Smooth muscle cell (in vitro differentiated cells): ENCODE results near the gene KLF16. TPM values are rescaled to one million over a fixed set of nuclear protein-coding genes. Genes with fewer than 3 reads are reported as not detected.

ENCODE experiments used
- DNase-seq: peaks from one replicate; lab custom pipeline; 2025; ENCODE audit not compliant: unreplicated experiment; lab: John Stamatoyannopoulos, UW
- H2AFZ ChIP-seq: fragments of 200-600 bp; sonication (generic); 2 replicates; pipeline ENCODE4 v1.6.0; 2016; ENCODE audit warnings: antibody characterized with exemption, low read depth, mild to moderate bottlenecking
- H3F3A ChIP-seq: fragments of 200-600 bp; sonication (generic); 2 replicates; pipeline ENCODE4 v1.6.0; 2017; ENCODE audit warnings: antibody characterized with exemption, low read depth
- H3K27ac ChIP-seq: fragments of 200-600 bp; sonication (generic); 2 replicates; pipeline ENCODE4 v1.5.1; 2016; ENCODE audit warnings: low read depth, mild to moderate bottlenecking
- H3K27me3 ChIP-seq: fragments of 200-600 bp; sonication (generic); 2 replicates; pipeline ENCODE4 v1.6.1; 2016; ENCODE audit warnings: low read depth, mild to moderate bottlenecking
- H3K36me3 ChIP-seq: fragments of 200-600 bp; sonication (generic); 2 replicates; pipeline ENCODE4 v1.5.1; 2016; ENCODE audit warnings: low read depth
- H3K4me1 ChIP-seq: fragments of 200-600 bp; sonication (generic); 2 replicates; pipeline ENCODE4 v1.5.1; 2016; ENCODE audit warnings: low read depth
- H3K4me2 ChIP-seq: fragments of 200-600 bp; sonication (generic); 2 replicates; pipeline ENCODE4 v1.6.0; 2016; ENCODE audit warnings: mild to moderate bottlenecking
- H3K4me3 ChIP-seq: fragments of 200-600 bp; sonication (generic); 2 replicates; pipeline ENCODE4 v1.5.1; 2016; ENCODE audit warnings: mild to moderate bottlenecking
- H3K79me2 ChIP-seq: fragments of 200-600 bp; sonication (generic); 2 replicates; pipeline ENCODE4 v1.6.0; 2016; ENCODE audit warnings: low read depth, mild to moderate bottlenecking
- H3K9ac ChIP-seq: fragments of 200-600 bp; sonication (generic); 2 replicates; pipeline ENCODE4 v1.6.0; 2016; ENCODE audit warnings: low read depth
- H3K9me3 ChIP-seq: fragments of 200-600 bp; sonication (generic); replicated peaks from 2 replicates; pipeline ENCODE4 v1.5.1; 2016; ENCODE audit warnings: low read depth
- H4K20me1 ChIP-seq: fragments of 200-600 bp; sonication (generic); 2 replicates; pipeline ENCODE4 v1.6.0; 2016; ENCODE audit warnings: low read depth
- WGBS: methylation state at CpG from one replicate; pipeline ENCODE4 v1.1.7; 2016; ENCODE audit warnings: low lambda C conversion rate; 5-methylcytosine and 5-hydroxymethylcytosine counted together
- polyA plus RNA-seq: library from polyadenylated mRNA; unstranded; fragments of >200 nt; fragmentation: Nextera tagmentation; extraction: Ambion mirVana; gene quantifications from 2 replicates; pipeline ENCODE4 v1.2.1, GENCODE V29; 2016
- total RNA-seq: library from RNA; depleted of rRNA; stranded (reverse); fragments of >200 nt; gene quantifications from 2 replicates; pipeline ENCODE4 v1.2.3, GENCODE V29; 2014
- TF ChIP-seq, protein P1 (sequence below): fragments of 200-600 bp; sonication (generic); IDR thresholded peaks from 2 replicates; pipeline ENCODE4 v1.5.1; 2017; ENCODE audit warnings: borderline replicate concordance, mild to moderate bottlenecking, antibody characterized with exemption; ENCODE audit not compliant: insufficient read depth, poor library complexity, severe bottlenecking

KLF16 gene
- total and polyA plus RNA-seq, 2 experiments from 2014 or later, result 5.8 to 15.4 TPM

DNA sequence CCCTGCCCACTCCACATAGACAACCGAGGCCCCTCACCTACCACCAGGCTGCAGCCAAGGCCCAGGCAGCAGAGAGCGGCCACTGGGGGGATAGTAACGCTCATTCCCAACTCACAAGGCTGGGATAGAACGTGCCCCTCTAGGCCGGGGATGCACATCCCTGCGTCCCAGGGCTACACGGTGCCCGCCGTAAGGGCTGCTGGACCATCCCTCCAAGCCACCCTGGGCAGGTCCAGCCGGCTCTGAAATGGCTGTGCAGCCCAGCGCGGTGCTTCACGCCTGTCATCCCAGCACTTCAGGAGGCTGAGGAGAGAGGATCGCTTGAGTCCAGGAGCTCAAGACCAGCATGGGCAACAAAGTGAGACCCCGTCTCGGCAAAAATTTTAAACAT is 18.3 kb downstream of the KLF16 start:
- 98% methylated on average over 16 of the region's 16 CpGs for WGBS
- H3K4me3 ChIP-seq, result no peak overlapping the region
- H4K20me1 ChIP-seq, result peaks cover 79% of the 10 kb centered on the region
- H3K79me2 ChIP-seq, result peaks cover 75% of the 10 kb centered on the region
- peaks cover 11% of the 10 kb centered on the region for H3K4me1 ChIP-seq
- TF ChIP-seq, protein P1, sequence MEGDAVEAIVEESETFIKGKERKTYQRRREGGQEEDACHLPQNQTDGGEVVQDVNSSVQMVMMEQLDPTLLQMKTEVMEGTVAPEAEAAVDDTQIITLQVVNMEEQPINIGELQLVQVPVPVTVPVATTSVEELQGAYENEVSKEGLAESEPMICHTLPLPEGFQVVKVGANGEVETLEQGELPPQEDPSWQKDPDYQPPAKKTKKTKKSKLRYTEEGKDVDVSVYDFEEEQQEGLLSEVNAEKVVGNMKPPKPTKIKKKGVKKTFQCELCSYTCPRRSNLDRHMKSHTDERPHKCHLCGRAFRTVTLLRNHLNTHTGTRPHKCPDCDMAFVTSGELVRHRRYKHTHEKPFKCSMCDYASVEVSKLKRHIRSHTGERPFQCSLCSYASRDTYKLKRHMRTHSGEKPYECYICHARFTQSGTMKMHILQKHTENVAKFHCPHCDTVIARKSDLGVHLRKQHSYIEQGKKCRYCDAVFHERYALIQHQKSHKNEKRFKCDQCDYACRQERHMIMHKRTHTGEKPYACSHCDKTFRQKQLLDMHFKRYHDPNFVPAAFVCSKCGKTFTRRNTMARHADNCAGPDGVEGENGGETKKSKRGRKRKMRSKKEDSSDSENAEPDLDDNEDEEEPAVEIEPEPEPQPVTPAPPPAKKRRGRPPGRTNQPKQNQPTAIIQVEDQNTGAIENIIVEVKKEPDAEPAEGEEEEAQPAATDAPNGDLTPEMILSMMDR, result no peak
- H3K27ac ChIP-seq, result no peak overlapping the region
- no peak overlapping the region for H2AFZ ChIP-seq
- no peak overlapping the region for H3K4me2 ChIP-seq
- no peaks in the 10 kb centered on the region for H3K9me3 ChIP-seq
- DNase-seq, result no peak
- no peaks in the 10 kb centered on the region for H3K27me3 ChIP-seq
- H3F3A ChIP-seq, result peaks cover 5% of the 10 kb centered on the region
- H3K9ac ChIP-seq, result no peak overlapping the region
- H3K36me3 ChIP-seq, result no peaks in the 10 kb centered on the region

DNA sequence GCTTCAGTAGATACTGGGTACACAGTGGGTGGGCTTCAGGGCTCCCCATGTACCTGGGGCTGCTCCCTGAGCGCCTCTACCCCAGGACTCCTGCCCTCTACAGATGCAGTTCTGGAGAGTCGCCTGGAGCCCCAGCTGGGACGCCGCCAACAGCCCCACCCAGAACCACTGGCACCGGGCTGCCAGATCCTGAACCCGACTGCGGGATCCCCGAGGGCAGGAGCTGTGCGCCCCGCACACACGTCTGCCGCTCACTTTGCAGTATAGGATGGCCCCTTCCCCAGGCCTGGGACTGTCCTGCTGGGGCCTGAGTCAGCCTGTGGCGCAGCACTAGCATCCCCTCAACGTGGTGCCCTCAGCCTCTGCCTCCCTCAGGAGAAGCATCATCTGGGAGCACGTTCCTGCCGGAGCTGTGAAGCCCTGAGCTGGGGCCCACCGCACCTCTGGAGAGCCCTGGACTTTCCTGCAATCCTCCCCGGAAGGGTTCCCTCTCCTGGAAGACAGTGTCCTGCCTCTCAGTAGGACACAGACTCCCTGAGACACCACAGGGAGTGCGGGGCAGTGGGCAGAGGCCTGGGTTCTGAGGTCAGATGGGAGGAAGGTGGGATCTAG is 18.8 kb downstream of the KLF16 start:
- Histone ChIP-seq H3K4me2 (no peak overlapping the region), H3K9me3 (no peaks in the 10 kb centered on the region), H3K36me3 (no peaks in the 10 kb centered on the region), H3K79me2 (peaks cover 76% of the 10 kb centered on the region), H4K20me1 (peaks cover 84% of the 10 kb centered on the region), H3K4me1 (peaks cover 11% of the 10 kb centered on the region), H3K27ac (no peak overlapping the region), H3K27me3 (no peaks in the 10 kb centered on the region), H3F3A (peaks cover 5% of the 10 kb centered on the region), H2AFZ (no peak overlapping the region), H3K4me3 (no peak overlapping the region), H3K9ac (no peak overlapping the region)
- 92% methylated on average over 13 of the region's 19 CpGs for WGBS
- no peak for DNase-seq
- TF ChIP-seq, protein P1, result no peak

DNA sequence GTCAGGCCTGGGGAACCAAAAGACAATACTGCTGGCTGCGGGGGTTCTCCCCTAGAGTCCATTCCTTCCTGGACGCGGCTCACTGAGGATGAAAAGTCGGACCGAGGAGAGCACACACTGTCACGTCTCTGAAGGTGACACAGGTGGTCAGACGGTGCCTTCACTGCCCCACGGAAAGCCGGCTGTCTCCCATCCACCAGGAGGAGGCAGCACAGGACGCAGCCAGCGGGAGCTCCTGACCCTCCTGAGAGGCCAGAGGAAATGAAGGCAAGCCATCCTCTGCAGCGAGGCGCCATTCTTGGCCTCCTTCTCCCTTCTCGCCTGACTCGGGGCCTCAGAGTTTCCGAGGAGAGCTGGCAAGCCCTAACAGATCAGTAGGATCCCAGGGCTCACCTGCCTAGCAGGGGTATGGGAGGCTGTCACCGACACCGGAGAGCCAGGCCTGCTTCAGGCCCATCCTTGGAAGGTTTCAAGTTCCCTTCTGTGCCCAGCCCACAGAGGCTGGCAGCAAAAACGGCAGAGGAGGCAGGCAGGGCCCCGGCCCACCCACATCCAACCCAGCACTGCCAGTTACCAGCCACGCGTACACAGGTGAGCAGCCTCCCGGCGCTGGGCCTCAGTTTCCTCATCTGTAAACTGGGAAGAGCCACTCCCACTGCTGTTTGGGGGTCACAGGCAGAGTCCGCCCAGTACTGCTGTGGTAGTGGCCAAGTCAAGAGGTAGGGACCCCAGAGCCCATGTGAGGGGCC is 19.6 kb downstream of the KLF16 start:
- H3K4me2 ChIP-seq, result no peak overlapping the region
- H3K27ac ChIP-seq, result no peak overlapping the region
- no peak overlapping the region for H2AFZ ChIP-seq
- H3K9me3 ChIP-seq, result no peaks in the 10 kb centered on the region
- TF ChIP-seq, protein P1, result no peak
- no peaks in the 10 kb centered on the region for H3K36me3 ChIP-seq
- no peak overlapping the region for H3K4me3 ChIP-seq
- no peak overlapping the region for H3K9ac ChIP-seq
- 92% methylated on average over 25 of the region's 25 CpGs for WGBS
- peaks cover 92% of the 10 kb centered on the region for H4K20me1 ChIP-seq
- peaks cover 11% of the 10 kb centered on the region for H3K4me1 ChIP-seq
- H3K79me2 ChIP-seq, result peaks cover 84% of the 10 kb centered on the region
- no peak for DNase-seq
- H3K27me3 ChIP-seq, result no peaks in the 10 kb centered on the region
- peaks cover 1% of the 10 kb centered on the region for H3F3A ChIP-seq
